HepG2 (cell line): ENCODE measurements around the gene KCNMA1. TPM values are rescaled to one million over a fixed set of nuclear protein-coding genes. Genes with fewer than 3 reads are reported as not detected.

Experiments
- ATAC-seq: fragments of 200-7000 bp; cut with Tn5 transposase; 3 replicates; pipeline ENCODE4 v1.9.1; 2020; ENCODE audit warnings: mild to moderate bottlenecking, moderate library complexity
- BruUV-seq: library from RNA; stranded (reverse); fragments of 400-500 nt; replicated peaks from 2 replicates; lab custom pipeline; 2021; lab: Mats Ljungman, UMichigan
- CTCF ChIA-PET: fragments of 300-600 bp; formaldehyde crosslinking; extraction: SDS; loops from one replicate; lab custom pipeline; 2021; ENCODE audit warnings: low total read pairs, inconsistent platforms, low intra/inter-chr PET ratio; lab: Yijun Ruan, JAX
- POLR2A ChIA-PET: fragments of 350-600 bp; sonication (Branson Sonifier 250); formaldehyde crosslinking; loops from one replicate; lab custom pipeline; 2020; ENCODE audit warnings: antibody characterized with exemption, inconsistent platforms; lab: Yijun Ruan, JAX
- DNase-seq: peaks from one replicate; pipeline ENCODE4 v3.0.0-alpha.2; 2015; ENCODE audit warnings: low spot score
- FAIRE-seq: peaks from 3 replicates; lab custom pipeline; 2011; peaks lifted over from hg19 to GRCh38; lab: Jason Lieb, UNC
- H2AFZ ChIP-seq: one replicate; pipeline ENCODE4 v1.6.1; 2011; ENCODE audit warnings: low read length, inconsistent platforms
- H3K27ac ChIP-seq: fragments of 300-600 bp; 3 replicates; pipeline ENCODE4 v1.8.0; 2011; ENCODE audit warnings: mixed run types, mild to moderate bottlenecking, mixed read lengths, low read length, inconsistent platforms; ENCODE audit not compliant: insufficient read depth; ENCODE audit errors: extremely low read length
- H3K27me3 ChIP-seq, 2 experiments: fragments of 200-600 bp in 1 of 2; 2 replicates in 1 of 2; 3 replicates in 1 of 2; pipeline versions ENCODE4 v1.6.0 to v1.8.0; 2011; ENCODE audit warnings: low read length in 2 of 2, mild to moderate bottlenecking in 2 of 2, moderate library complexity in 2 of 2, inconsistent platforms in 1 of 2; ENCODE audit not compliant: insufficient read depth in 2 of 2, control insufficient read depth in 1 of 2
- H3K36me3 ChIP-seq, 2 experiments: fragments of 200-600 bp in 1 of 2; replicated peaks in 1 of 2; 2 replicates in 1 of 2; 3 replicates in 1 of 2; pipeline versions ENCODE4 v1.5.1 to v1.8.0; 2011; ENCODE audit warnings: low read length in 2 of 2, inconsistent platforms in 1 of 2; ENCODE audit not compliant: insufficient read depth in 2 of 2, control insufficient read depth in 1 of 2
- H3K4me1 ChIP-seq: 2 replicates; pipeline ENCODE4 v1.5.1; 2012; ENCODE audit warnings: low read length, inconsistent platforms; ENCODE audit not compliant: insufficient read depth
- H3K4me2 ChIP-seq: 2 replicates; pipeline ENCODE4 v1.6.0; 2011; ENCODE audit warnings: low read depth, low read length, inconsistent platforms
- H3K4me3 ChIP-seq, 3 experiments: fragments of 200-600 bp in 1 of 3; sonication (generic), shearing (Covaris generic) in 1 of 3; replicated peaks in 1 of 3; 2 replicates each; pipeline ENCODE4 v1.5.1; 2011 to 2016; ENCODE audit warnings: low read length in 3 of 3, inconsistent platforms in 2 of 3, low read depth in 2 of 3, mild to moderate bottlenecking in 2 of 3, control low read depth in 1 of 3, mixed read lengths in 1 of 3; ENCODE audit not compliant: insufficient read depth in 1 of 3
- H3K79me2 ChIP-seq: one replicate; pipeline ENCODE4 v1.6.1; 2011; ENCODE audit warnings: low read length, inconsistent platforms; ENCODE audit not compliant: insufficient read depth
- H3K9ac ChIP-seq: 2 replicates; pipeline ENCODE4 v1.6.0; 2011; ENCODE audit warnings: mild to moderate bottlenecking, low read depth, low read length, inconsistent platforms; ENCODE audit not compliant: insufficient read depth
- H3K9me3 ChIP-seq: 2 replicates; pipeline ENCODE4 v1.5.1; 2012; ENCODE audit warnings: mild to moderate bottlenecking, low read length
- H4K20me1 ChIP-seq: 2 replicates; pipeline ENCODE4 v1.6.0; 2011; ENCODE audit warnings: inconsistent platforms, mild to moderate bottlenecking, low read length, moderate library complexity; ENCODE audit not compliant: insufficient read depth
- KDM6A ChIP-seq: IDR thresholded peaks from 2 replicates; pipeline ENCODE4 v1.6.1; 2016; ENCODE audit warnings: low read depth
- MEF2D ChIP-seq: sonication (generic); formaldehyde crosslinking; IDR thresholded peaks from 2 replicates; pipeline ENCODE4 v1.5.1; 2020; ENCODE audit warnings: mild to moderate bottlenecking, missing genetic modification reagents
- PCBP2 ChIP-seq: fragments of 200-400 bp; formaldehyde crosslinking; optimal IDR thresholded peaks from 2 replicates; pipeline ENCODE3; 2018; ENCODE audit warnings: low read length, low read depth; ENCODE audit not compliant: poor library complexity, severe bottlenecking
- TAF1 ChIP-seq: sonication (generic); formaldehyde crosslinking; IDR thresholded peaks from 2 replicates; pipeline ENCODE4 v1.4.0; 2020; ENCODE audit warnings: missing genetic modification reagents
- ZNF253 ChIP-seq: sonication (generic); formaldehyde crosslinking; IDR thresholded peaks from 2 replicates; pipeline ENCODE4 v1.8.0; 2022; ENCODE audit warnings: mild to moderate bottlenecking, missing genetic modification reagents, borderline replicate concordance
- ZNF333 ChIP-seq: sonication (generic); formaldehyde crosslinking; IDR thresholded peaks from 2 replicates; pipeline ENCODE4 v1.4.0; 2020; ENCODE audit warnings: mild to moderate bottlenecking, missing genetic modification reagents, borderline replicate concordance
- WGBS: methylation state at CpG from one replicate; pipeline ENCODE4 v1.1.6; 2017; ENCODE audit warnings: low lambda C conversion rate; 5-methylcytosine and 5-hydroxymethylcytosine counted together
- in situ Hi-C: cut with HindIII; loops from 2 replicates; pipeline ENCODE4 v1.10.0; 2017; ENCODE audit warnings: low pct_unique_long_range_greater_than_20kb; ENCODE audit not compliant: extremely low pct_ligation_motif_present
- intact Hi-C: fragments of 100-400 bp; cut with micrococcal nuclease; formaldehyde crosslinking; loops from one replicate; pipeline ENCODE4 v1.10.0; 2022; ENCODE audit not compliant: unreplicated experiment
- polyA plus RNA-seq, 8 experiments: library from polyadenylated mRNA; depleted of rRNA in 3 of 8; stranded (reverse) in 7 of 8; unstranded in 1 of 8; fragments of >200 nt; fragmentation: Illumina TruSeq in 4 of 8; extraction: Trizol in 4 of 8; gene quantifications; 2 replicates each; pipeline versions ENCODE4 v1.2.1 to v1.2.3, GENCODE V29; 2011 to 2016; ENCODE audit warnings: low read depth in 4 of 8, missing spikeins in 1 of 8, mixed read lengths in 1 of 8; ENCODE audit not compliant: insufficient read depth in 1 of 8
- total RNA-seq, 5 experiments: library from RNA; depleted of rRNA; stranded (reverse); fragments of >200 nt; fragmentation: Illumina TruSeq; extraction: Trizol; gene quantifications; 2 replicates each; pipeline ENCODE4 v1.2.3, GENCODE V29; 2016; ENCODE audit warnings: low read depth in 1 of 5
- TF ChIP-seq, protein P1 (sequence below), 2 experiments: sonication (generic) in 1 of 2; formaldehyde crosslinking in 1 of 2; IDR thresholded peaks; 2 replicates each; pipeline versions ENCODE4 v1.6.1 to v1.9.0; 2014 to 2022; ENCODE audit warnings: antibody characterized with exemption in 1 of 2, borderline replicate concordance in 1 of 2, inconsistent platforms in 1 of 2, low read depth in 1 of 2, missing genetic modification reagents in 1 of 2
- TF ChIP-seq, protein P2 (sequence below): IDR thresholded peaks from 2 replicates; pipeline ENCODE4 v1.6.1; 2012; ENCODE audit warnings: low read depth, low read length, improper control_type of control experiment
- TF ChIP-seq, protein P3 (sequence below): sonication (generic); formaldehyde crosslinking; IDR thresholded peaks from 2 replicates; pipeline ENCODE4 v1.4.0; 2020; ENCODE audit warnings: missing genetic modification reagents

Gene KCNMA1
- total and polyA plus RNA-seq, 2 of the 13 experiments (the other 11 are each of a cell fraction or from before 2014, with no cell fraction given) = 0.02 TPM; not detected in 1

DNA sequence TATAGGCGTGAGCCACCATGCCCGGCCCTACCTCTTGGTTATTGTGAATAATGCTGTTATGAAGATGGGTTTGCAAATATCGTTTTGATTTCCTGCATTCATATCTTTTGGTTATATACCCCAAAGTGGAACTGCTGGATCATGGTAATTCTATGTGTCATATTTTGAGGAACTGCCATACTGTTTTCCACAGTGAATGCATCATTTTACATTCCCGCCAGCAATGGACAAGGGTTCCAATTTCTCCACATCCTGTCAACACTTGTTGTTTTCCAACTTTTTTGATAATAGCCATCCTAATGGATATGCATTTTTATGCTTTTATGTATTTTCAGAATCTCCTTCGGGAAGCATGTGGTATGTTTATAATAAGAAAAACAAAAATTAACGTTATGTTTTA lies 128.2 kb downstream of the KCNMA1 start:
- TF ChIP-seq ZNF333 (CRISPR knock-in tag) (no peak), TAF1 (CRISPR knock-in tag) (no peak), MEF2D (CRISPR knock-in tag) (no peak), ZNF253 (no peak), PCBP2 (no peak), KDM6A (CRISPR knock-in tag) (no peak)
- TF ChIP-seq, protein P1, sequence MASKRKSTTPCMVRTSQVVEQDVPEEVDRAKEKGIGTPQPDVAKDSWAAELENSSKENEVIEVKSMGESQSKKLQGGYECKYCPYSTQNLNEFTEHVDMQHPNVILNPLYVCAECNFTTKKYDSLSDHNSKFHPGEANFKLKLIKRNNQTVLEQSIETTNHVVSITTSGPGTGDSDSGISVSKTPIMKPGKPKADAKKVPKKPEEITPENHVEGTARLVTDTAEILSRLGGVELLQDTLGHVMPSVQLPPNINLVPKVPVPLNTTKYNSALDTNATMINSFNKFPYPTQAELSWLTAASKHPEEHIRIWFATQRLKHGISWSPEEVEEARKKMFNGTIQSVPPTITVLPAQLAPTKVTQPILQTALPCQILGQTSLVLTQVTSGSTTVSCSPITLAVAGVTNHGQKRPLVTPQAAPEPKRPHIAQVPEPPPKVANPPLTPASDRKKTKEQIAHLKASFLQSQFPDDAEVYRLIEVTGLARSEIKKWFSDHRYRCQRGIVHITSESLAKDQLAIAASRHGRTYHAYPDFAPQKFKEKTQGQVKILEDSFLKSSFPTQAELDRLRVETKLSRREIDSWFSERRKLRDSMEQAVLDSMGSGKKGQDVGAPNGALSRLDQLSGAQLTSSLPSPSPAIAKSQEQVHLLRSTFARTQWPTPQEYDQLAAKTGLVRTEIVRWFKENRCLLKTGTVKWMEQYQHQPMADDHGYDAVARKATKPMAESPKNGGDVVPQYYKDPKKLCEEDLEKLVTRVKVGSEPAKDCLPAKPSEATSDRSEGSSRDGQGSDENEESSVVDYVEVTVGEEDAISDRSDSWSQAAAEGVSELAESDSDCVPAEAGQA (IDR thresholded peaks at IDR 0.05; ENCODE audit: low read depth) = no peak
- TF ChIP-seq, protein P1 (CRISPR knock-in tag; IDR thresholded peaks at IDR 0.05; ENCODE audit: borderline replicate concordance) = no peak
- TF ChIP-seq, protein P2, sequence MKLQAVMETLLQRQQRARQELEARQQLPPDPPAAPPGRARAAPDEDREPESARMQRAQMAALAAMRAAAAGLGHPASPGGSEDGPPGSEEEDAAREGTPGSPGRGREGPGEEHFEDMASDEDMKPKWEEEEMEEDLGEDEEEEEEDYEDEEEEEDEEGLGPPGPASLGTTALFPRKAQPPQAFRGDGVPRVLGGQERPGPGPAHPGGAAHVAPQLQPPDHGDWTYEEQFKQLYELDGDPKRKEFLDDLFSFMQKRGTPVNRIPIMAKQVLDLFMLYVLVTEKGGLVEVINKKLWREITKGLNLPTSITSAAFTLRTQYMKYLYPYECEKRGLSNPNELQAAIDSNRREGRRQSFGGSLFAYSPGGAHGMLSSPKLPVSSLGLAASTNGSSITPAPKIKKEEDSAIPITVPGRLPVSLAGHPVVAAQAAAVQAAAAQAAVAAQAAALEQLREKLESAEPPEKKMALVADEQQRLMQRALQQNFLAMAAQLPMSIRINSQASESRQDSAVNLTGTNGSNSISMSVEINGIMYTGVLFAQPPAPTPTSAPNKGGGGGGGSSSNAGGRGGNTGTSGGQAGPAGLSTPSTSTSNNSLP = no peak
- TF ChIP-seq, protein P3, sequence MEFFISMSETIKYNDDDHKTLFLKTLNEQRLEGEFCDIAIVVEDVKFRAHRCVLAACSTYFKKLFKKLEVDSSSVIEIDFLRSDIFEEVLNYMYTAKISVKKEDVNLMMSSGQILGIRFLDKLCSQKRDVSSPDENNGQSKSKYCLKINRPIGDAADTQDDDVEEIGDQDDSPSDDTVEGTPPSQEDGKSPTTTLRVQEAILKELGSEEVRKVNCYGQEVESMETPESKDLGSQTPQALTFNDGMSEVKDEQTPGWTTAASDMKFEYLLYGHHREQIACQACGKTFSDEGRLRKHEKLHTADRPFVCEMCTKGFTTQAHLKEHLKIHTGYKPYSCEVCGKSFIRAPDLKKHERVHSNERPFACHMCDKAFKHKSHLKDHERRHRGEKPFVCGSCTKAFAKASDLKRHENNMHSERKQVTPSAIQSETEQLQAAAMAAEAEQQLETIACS (CRISPR knock-in tag) = no peak
- H3K4me2 ChIP-seq = no peak overlapping the region

More for the DNA sequence above, 128.2 kb downstream of the KCNMA1 start:
- Histone ChIP-seq H3K79me2 (no peaks in the 10 kb centered on the region), H3K4me3 (no peak overlapping the region), H3K4me1 (no peaks in the 10 kb centered on the region), H3K9ac (no peak overlapping the region), H3K27ac (no peak overlapping the region), H2AFZ (no peak overlapping the region), H3K36me3 (no peaks in the 10 kb centered on the region), H4K20me1 (no peaks in the 10 kb centered on the region), H3K27me3 (peaks cover 0 to 14% of the 10 kb centered on the region in 2 experiments; a peak in 3 of 5 replicates), H3K9me3 (no peaks in the 10 kb centered on the region)
- POLR2A ChIA-PET = no interaction called here
- in situ Hi-C loops (no loop called here), intact Hi-C loops (loop anchor here (10.0 kb wide), 1 partner anchor 345 kb away; no protein-coding TSS in a partner anchor)
- no peak for FAIRE-seq
- ATAC-seq = no peak
- DNase-seq = no peak
- BruUV-seq = no TSS peak
- CTCF ChIA-PET = no interaction called here
- 51% methylated on average over 6 of the region's 6 CpGs for WGBS
